NCI-H526 (cell line): Measurements from ENCODE around the gene STRN4.
"Not testable (repeated sequence)": the region's sequence is repeated elsewhere in the genome, so short reads cannot be mapped to it uniquely, and the experiment has no call there.

Experiments used
- DNase-seq, 2 experiments: peaks; one replicate each; lab custom pipeline; 2025; lab: John Stamatoyannopoulos, UW

Gene STRN4, protein sequence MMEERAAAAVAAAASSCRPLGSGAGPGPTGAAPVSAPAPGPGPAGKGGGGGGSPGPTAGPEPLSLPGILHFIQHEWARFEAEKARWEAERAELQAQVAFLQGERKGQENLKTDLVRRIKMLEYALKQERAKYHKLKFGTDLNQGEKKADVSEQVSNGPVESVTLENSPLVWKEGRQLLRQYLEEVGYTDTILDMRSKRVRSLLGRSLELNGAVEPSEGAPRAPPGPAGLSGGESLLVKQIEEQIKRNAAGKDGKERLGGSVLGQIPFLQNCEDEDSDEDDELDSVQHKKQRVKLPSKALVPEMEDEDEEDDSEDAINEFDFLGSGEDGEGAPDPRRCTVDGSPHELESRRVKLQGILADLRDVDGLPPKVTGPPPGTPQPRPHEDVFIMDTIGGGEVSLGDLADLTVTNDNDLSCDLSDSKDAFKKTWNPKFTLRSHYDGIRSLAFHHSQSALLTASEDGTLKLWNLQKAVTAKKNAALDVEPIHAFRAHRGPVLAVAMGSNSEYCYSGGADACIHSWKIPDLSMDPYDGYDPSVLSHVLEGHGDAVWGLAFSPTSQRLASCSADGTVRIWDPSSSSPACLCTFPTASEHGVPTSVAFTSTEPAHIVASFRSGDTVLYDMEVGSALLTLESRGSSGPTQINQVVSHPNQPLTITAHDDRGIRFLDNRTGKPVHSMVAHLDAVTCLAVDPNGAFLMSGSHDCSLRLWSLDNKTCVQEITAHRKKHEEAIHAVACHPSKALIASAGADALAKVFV

DNA sequence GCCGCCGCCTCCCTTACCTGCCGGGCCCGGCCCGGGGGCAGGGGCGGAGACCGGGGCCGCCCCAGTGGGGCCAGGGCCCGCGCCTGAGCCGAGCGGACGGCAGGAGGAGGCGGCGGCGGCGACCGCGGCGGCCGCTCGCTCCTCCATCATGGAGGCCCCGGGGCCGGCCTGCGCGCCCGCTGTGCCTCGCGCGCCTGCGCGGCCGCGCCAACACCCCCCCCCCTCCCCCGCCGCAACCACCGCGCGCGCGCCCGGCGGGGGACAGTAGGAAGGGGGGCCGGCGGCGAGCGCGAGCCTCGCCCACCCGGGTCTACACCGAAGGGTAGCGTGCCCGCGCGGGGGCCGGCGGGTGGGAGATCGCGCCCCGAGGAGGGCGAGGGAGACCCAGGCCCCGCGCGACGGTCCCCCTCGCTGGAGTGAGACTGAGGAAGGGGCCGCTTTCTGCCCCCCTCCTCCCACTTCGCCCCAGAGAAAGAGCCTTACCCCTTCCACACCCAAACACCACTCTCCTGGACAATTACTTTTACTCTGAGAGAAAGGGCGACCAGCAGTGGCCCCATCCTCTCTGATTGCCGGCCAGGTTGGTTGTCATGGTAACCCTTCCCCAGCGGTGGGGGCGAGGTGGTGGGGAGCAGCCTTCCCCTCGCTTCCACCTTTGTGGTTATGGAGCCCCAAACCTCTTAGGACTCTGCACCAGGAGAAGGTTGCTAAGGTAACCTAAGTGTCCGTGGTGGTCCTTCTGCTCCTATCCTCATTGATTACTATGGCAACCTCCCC lies at the start of gene STRN4:
TSS of gene STRN4 (minus strand) at position 170 of the 777 bp plus-strand sequence. CDS start at position 150, 20 bp downstream.
- DNase-seq: peak in 1 of 2 experiments; percentile 73

- no peak for DNase-seq
Observed at GRCh38 chr19:46791944-46792343, 45.7 kb upstream of the STRN4 start.

DNA sequence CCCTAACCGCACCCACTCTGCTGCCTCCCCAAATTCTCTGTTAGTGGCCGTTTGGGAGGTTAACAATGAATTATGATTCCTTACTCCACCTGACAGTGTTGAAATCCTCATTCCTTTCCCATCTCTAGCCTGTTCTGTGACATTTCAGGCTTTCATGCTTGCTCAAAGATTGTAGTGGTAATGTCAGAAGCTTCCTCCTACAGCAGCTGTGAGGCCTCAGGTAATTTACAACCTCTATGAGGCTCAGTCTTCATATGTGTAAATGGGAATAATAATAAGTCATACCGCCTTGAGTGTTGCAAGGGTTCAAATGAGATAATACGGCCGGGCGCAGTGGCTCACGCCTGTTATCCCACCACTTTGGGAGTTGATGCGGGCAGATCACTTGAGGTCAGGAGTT lies 43.1 kb upstream of the STRN4 start:
- DNase-seq: no peak

- no peak for DNase-seq
Observed at GRCh38 chr19:46788968-46789338, 42.7 kb upstream of the STRN4 start.

GRCh38 chr19:46788262-46788967 lies 42.2 kb upstream of the STRN4 start, which contains the start of gene SLC1A5:
Gene SLC1A5, minus strand, starts transcription at chr19:46788594. Its CDS starts 629 bp downstream, at chr19:46787965.
- peak; percentile 95 to 99 for DNase-seq

DNA sequence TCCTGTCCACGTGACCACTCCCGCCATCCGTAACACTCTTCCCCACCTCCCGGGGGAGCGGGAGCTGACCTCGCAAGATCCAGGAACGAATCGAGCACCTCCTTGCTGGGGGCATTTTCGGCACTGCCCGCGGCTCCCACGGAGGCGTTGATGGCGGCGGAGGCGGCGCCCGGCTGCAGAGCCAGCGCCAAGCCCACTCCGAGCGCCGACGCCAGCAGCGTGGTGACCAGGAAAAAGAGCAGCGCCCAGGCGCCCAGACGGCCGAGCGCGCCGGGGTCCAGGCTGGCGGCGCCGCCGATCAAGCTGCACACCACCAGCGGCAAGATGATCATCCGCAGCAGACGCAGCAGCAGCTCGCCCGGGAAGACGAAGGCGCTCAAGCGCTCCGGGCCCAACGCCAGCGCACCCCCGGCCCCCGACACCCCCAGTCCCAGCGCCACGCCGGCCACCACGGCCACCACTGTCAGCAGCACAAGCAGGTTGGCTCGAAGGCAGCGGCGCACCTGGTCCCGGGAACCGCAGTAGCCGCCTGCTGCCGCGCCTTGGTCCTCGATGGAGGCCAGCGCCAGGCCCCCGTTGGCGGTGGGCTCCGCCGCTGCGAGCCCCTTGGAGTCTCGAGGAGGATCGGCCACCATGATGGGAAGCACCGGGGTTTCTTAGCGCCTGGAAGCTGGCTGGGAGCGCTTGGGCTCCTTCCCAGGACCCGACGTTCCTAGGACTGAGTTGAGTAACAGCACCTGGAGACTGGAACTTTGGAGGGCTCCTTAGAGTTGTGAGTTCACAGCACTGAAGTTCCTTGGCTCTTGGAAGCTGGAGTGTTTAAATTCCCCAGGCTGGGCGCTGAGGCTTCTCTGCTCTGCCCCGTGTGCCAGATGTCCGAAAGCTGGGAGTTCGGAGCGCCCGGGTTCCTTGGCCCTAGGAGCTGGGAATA lies 41.3 kb upstream of the STRN4 start:
- peak; percentile 52 to 72 for DNase-seq

DNA sequence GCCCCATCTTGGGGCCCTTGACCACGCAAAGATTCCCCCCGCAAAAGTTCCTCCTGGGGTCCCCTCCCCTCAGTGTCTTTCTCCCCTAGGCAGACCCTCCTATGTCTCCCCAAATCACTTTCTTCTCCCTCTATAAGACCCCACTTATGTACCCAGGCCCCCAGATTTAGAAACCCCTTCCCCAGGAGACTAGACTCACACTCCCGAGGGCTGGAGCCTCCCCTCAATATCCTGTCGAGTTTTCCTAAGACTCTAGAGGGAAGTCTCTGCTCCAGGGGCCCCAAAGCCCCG lies 40.7 kb upstream of the STRN4 start:
- DNase-seq: no peak

- peak; percentile 33 to 70 for DNase-seq
Observed at GRCh38 chr19:46786236-46787039, 40.2 kb upstream of the STRN4 start.

- DNase-seq: no peak
Observed at GRCh38 chr19:46785980-46786235, 39.7 kb upstream of the STRN4 start.

GRCh38 chr19:46785054-46785979 lies 39.1 kb upstream of the STRN4 start:
- no peak for DNase-seq

DNA sequence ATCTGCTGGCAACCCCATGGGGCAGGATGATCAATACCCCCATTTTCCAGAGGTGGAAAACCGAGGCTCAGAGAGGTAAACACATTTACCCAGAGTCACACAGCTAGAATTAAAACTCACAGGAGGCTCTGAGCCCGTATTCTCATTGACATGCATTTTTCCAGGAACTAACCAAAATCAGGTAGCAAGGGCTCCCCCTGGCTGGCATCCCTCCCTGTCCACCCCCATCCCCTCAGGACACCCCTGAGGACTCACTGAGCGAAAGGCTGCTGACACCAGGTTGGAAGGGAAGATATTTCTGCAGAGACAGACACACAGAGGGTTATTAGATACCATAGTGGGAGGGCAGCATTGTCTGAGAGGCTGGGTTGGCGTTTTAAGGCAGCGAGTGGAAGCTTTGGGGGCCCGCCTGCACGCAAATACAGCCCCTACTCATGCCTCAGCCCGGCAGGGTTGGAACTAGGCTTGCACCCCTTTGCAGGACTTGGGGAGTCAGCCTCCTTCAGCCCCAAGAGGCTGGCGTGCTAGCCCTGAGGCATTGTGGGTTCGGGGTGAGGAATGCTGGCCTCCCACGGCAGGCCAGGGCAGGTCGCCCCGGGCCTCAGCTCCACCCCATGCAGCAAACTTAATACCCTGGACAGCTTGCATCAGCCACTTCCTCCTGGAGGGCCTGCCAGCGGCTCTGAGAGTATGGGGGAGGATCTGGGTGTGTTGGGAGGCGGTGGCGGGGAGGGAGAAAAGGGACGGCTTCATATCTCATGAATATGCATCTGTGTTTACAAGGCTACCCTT lies 38.2 kb upstream of the STRN4 start:
- peak; percentile 63 to 77 for DNase-seq

DNA sequence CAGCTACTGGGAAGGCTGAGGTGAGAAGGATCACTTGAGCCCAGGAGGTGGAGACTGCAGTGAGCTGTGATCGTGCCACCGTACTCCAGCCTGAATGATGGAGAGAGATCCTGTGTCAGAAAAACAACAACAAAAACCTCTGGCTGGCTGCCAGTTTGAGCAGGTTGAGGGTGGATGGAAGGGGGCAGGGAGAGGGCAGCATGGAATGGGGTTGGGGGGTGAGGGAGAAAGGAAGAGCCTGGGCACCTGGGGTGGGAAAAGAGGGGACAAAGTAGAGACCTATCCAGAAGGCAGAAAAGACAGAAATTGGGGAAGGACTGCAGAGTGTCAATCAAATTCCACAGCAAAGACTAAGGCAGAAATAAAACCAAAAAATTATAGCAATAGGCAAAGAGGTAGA lies 37.4 kb upstream of the STRN4 start:
- no peak for DNase-seq

GRCh38 chr19:46782355-46783019 lies 36.2 kb upstream of the STRN4 start:
- DNase-seq: no peak

GRCh38 chr19:46777956-46778645 lies 31.9 kb upstream of the STRN4 start:
- DNase-seq: not testable (repeated sequence)

GRCh38 chr19:46776927-46777911 lies 31.0 kb upstream of the STRN4 start:
- DNase-seq: peak in 1 of 2 experiments; percentile 44
